ENCODE data around the gene IL17RA.

DNA sequence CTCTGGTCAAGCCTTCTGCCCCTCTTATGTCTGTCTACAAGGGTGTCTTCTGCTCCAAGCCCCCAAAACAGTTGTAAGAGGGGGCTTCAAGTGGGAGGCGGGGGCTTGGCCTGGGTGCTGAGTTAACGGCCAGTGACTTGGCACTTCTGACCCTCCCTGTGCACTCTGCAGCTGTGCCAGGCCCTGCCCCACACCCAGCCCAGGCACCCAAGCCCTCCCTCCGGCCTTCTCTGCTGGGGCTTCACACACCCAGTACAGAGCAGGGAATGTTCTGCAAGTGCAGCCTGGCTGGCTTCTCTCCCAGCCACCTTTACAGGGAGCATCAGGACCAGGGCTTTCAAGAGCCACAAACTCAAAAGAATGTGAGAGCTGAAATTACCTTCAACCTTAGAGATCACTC, 32.6 kb downstream of the IL17RA start:
- TF ChIP-seq POLR2A (IDR thresholded peaks at IDR 0.05; ENCODE audit: low read length) = no peak
- no peak for TF ChIP-seq GATA1 (IDR thresholded peaks at IDR 0.05; ENCODE audit: low read depth, low read length)

Data from erythroblast (primary cell).